Memory B cell (primary cell): ENCODE results near the gene IFIT1B.
"Not testable (repeated sequence)": the region's sequence is repeated elsewhere in the genome, so short reads cannot be mapped to it uniquely, and the experiment has no call there.

ENCODE experiments used
- ATAC-seq: fragments of 150-1000 bp; cut with Tn5 transposase; 2 replicates; pipeline ENCODE4 v1.10.0; 2021; ENCODE audit warnings: low read depth, mild to moderate bottlenecking, moderate library complexity
- DNase-seq, 2 donors: peaks; one replicate each; pipeline ENCODE4 v3.0.0; 2022; ENCODE audit warnings: low spot score in 2 of 2
- H3K27ac Mint-ChIP-seq: one replicate; pipeline ENCODE4 v1.8.0; 2022; ENCODE audit warnings: mild to moderate bottlenecking, moderate library complexity, mixed read lengths
- H3K27me3 Mint-ChIP-seq: one replicate; pipeline ENCODE4 v1.8.0; 2022; ENCODE audit warnings: mixed read lengths
- H3K36me3 Mint-ChIP-seq: one replicate; pipeline ENCODE4 v1.8.0; 2022; ENCODE audit warnings: mild to moderate bottlenecking, mixed read lengths
- H3K4me1 Mint-ChIP-seq: one replicate; pipeline ENCODE4 v1.8.0; 2022; ENCODE audit warnings: mixed read lengths
- H3K4me3 Mint-ChIP-seq: one replicate; pipeline ENCODE4 v1.8.0; 2022; ENCODE audit warnings: mild to moderate bottlenecking, moderate library complexity, mixed read lengths
- H3K9me3 Mint-ChIP-seq: one replicate; pipeline ENCODE4 v1.8.0; 2022; ENCODE audit warnings: mixed read lengths

IFIT1B gene

GRCh38 chr10:89382757-89383156, 4.9 kb downstream of the IFIT1B start:
- Mint-ChIP-seq H3K4me1 (peaks cover 14% of the 10 kb centered on the region), H3K36me3 (no peaks in the 10 kb centered on the region), H3K4me3 (no peak overlapping the region), H3K9me3 (no peaks in the 10 kb centered on the region), H3K27ac (no peak overlapping the region), H3K27me3 (no peaks in the 10 kb centered on the region)
- no peak for ATAC-seq
- DNase-seq: no peak

- H3K9me3 Mint-ChIP-seq: no peaks in the 10 kb centered on the region
- H3K27me3 Mint-ChIP-seq: no peaks in the 10 kb centered on the region
- peak overlapping the region; percentile 28 for H3K4me3 Mint-ChIP-seq
- H3K36me3 Mint-ChIP-seq: no peaks in the 10 kb centered on the region
- peak overlapping the region; percentile 11 for H3K27ac Mint-ChIP-seq
- ATAC-seq (peak; percentile 91), DNase-seq (no peak)
- H3K4me1 Mint-ChIP-seq: peaks cover 14% of the 10 kb centered on the region
Measured at GRCh38 chr10:89384474-89385340, 6.9 kb downstream of the IFIT1B start.

- Mint-ChIP-seq H3K4me3 (no peak overlapping the region), H3K27ac (no peak overlapping the region), H3K9me3 (no peaks in the 10 kb centered on the region), H3K36me3 (no peaks in the 10 kb centered on the region), H3K27me3 (no peaks in the 10 kb centered on the region), H3K4me1 (peaks cover 19% of the 10 kb centered on the region)
- ATAC-seq (no peak), DNase-seq (no peak)
Measured at GRCh38 chr10:89388806-89389205, 10.9 kb downstream of the IFIT1B start.

GRCh38 chr10:89389254-89389653, 11.4 kb downstream of the IFIT1B start:
- no peak for DNase-seq
- Mint-ChIP-seq H3K36me3 (no peaks in the 10 kb centered on the region), H3K27ac (no peak overlapping the region), H3K4me3 (no peak overlapping the region), H3K4me1 (peaks cover 18% of the 10 kb centered on the region), H3K9me3 (no peaks in the 10 kb centered on the region), H3K27me3 (no peaks in the 10 kb centered on the region)
- ATAC-seq: peak; percentile 31

- no peaks in the 10 kb centered on the region for H3K36me3 Mint-ChIP-seq
- H3K9me3 Mint-ChIP-seq: no peaks in the 10 kb centered on the region
- H3K4me3 Mint-ChIP-seq: no peak overlapping the region
- H3K27ac Mint-ChIP-seq: no peak overlapping the region
- no peak for ATAC-seq
- H3K4me1 Mint-ChIP-seq: peaks cover 16% of the 10 kb centered on the region
- no peak for DNase-seq
- no peaks in the 10 kb centered on the region for H3K27me3 Mint-ChIP-seq
Measured at GRCh38 chr10:89390476-89391225, 12.8 kb downstream of the IFIT1B start.

- not testable (repeated sequence) for H3K27me3 Mint-ChIP-seq, H3K9me3 Mint-ChIP-seq, H3K36me3 Mint-ChIP-seq, ATAC-seq, H3K4me3 Mint-ChIP-seq, DNase-seq, H3K27ac Mint-ChIP-seq
- H3K4me1 Mint-ChIP-seq: peaks cover 16% of the 10 kb centered on the region
Measured at GRCh38 chr10:89391226-89391576, 13.3 kb downstream of the IFIT1B start.

DNA sequence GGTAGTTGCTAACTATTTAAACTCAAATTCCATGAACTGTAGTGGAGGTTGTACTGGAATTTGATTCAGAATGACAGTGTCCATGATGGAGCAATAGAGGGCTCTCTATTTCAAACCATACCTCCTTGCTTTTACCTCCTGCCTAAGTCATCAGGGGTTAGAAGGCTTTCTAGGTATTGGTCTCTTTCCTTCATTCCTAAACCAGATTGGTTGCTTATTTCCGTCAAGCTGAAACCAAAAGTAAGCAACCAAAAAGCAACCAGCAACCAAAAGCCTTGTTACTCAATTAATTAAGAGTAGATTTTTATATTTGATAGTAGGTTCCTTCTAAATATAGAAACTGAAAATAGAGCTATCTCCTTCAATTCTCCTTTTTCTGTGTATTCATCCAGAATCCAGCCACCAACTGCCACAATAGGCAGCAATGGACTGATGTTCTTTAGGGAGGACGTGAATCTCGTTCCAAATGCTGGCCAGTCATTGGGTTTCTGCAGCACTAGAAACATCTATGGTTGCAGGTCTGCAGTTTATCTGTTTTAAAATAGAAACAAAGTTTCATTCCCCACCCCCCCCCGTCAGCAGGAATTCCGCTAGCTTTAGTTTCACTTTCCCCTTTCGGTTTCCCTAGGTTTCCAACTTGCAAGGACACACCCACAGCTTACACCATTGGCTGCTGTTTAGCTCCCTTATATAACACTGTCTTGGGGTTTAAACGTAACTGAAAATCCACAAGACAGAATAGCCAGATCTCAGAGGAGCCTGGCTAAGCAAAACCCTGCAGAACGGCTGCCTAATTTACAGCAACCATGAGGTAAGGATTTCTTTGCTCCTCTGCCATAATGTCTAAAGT, 14.3 kb downstream of the IFIT1B start, which contains the start of gene IFIT1:
TSS of gene IFIT1 (plus strand) at position 717 of the 850 bp plus-strand sequence. CDS start at position 807, 90 bp downstream.
- DNase-seq: peak in 1 of 2 donors; percentile 28
- ATAC-seq: peak; percentile 92
- H3K27ac Mint-ChIP-seq: peak within 1 kb of the TSS; percentile 81
- H3K27me3 Mint-ChIP-seq: no peaks in the 10 kb centered on the region
- H3K4me3 Mint-ChIP-seq: peak within 1 kb of the TSS; percentile 92
- no peaks in the 10 kb centered on the region for H3K36me3 Mint-ChIP-seq
- peaks cover 16% of the 10 kb centered on the region for H3K4me1 Mint-ChIP-seq
- no peaks in the 10 kb centered on the region for H3K9me3 Mint-ChIP-seq

GRCh38 chr10:89392974-89393373, 15.1 kb downstream of the IFIT1B start:
- Mint-ChIP-seq H3K36me3 (no peaks in the 10 kb centered on the region), H3K27ac (peak overlapping the region; percentile 81)
- DNase-seq: no peak

GRCh38 chr10:89393898-89394297, 16.0 kb downstream of the IFIT1B start:
- H3K4me1 Mint-ChIP-seq: peaks cover 16% of the 10 kb centered on the region

More at GRCh38 chr10:89392974-89393373, 15.1 kb downstream of the IFIT1B start:
- Mint-ChIP-seq H3K4me3 (peak overlapping the region; percentile 92), H3K27me3 (no peaks in the 10 kb centered on the region), H3K4me1 (peaks cover 16% of the 10 kb centered on the region), H3K9me3 (no peaks in the 10 kb centered on the region)
- no peak for ATAC-seq

DNA sequence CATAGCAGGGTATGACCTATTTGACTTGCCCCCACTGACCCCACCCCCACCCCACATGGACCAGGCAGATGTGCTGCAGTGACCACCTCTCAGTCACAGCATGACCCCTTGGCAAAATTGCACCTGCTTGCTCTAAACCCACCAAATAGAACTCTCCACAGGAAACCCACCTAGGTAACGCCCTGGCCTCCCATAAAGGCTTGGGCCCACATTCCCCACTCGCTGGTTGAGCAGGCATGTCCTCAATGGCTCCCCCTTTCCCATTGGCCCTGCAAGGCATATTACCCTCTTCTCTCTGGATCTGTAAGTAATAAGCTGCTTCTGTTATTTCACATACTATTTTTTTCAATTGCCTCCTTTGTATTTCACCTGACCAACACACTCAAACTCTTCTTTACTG, 17.3 kb downstream of the IFIT1B start:
- Mint-ChIP-seq H3K36me3 (no peaks in the 10 kb centered on the region), H3K4me3 (no peak overlapping the region), H3K27ac (peak overlapping the region; percentile 19), H3K27me3 (no peaks in the 10 kb centered on the region), H3K9me3 (no peaks in the 10 kb centered on the region), H3K4me1 (peaks cover 16% of the 10 kb centered on the region)
- ATAC-seq (no peak), DNase-seq (no peak)

More at GRCh38 chr10:89393898-89394297, 16.0 kb downstream of the IFIT1B start:
- Mint-ChIP-seq H3K4me3 (no peak overlapping the region), H3K36me3 (no peaks in the 10 kb centered on the region), H3K27ac (no peak overlapping the region), H3K9me3 (no peaks in the 10 kb centered on the region), H3K27me3 (no peaks in the 10 kb centered on the region)
- ATAC-seq (no peak), DNase-seq (no peak)

GRCh38 chr10:89398003-89398749, 20.3 kb downstream of the IFIT1B start:
- H3K4me1 Mint-ChIP-seq: peaks cover 13% of the 10 kb centered on the region
- no peak overlapping the region for H3K27ac Mint-ChIP-seq
- DNase-seq: no peak
- no peak for ATAC-seq
- H3K27me3 Mint-ChIP-seq: no peaks in the 10 kb centered on the region
- no peak overlapping the region for H3K4me3 Mint-ChIP-seq
- H3K36me3 Mint-ChIP-seq: peaks cover 10% of the 10 kb centered on the region
- H3K9me3 Mint-ChIP-seq: no peaks in the 10 kb centered on the region

- Mint-ChIP-seq H3K4me1 (peaks cover 10% of the 10 kb centered on the region), H3K4me3 (no peak overlapping the region), H3K27ac (no peak overlapping the region), H3K27me3 (no peaks in the 10 kb centered on the region), H3K9me3 (no peaks in the 10 kb centered on the region), H3K36me3 (peaks cover 10% of the 10 kb centered on the region)
- no peak for DNase-seq
- ATAC-seq: no peak
Measured at GRCh38 chr10:89399956-89400355, 22.1 kb downstream of the IFIT1B start.

GRCh38 chr10:89403043-89403442, 25.2 kb downstream of the IFIT1B start:
- ATAC-seq (no peak), DNase-seq (no peak)
- peaks cover 5% of the 10 kb centered on the region for H3K4me1 Mint-ChIP-seq
- H3K27ac Mint-ChIP-seq: no peak overlapping the region
- H3K36me3 Mint-ChIP-seq: peaks cover 12% of the 10 kb centered on the region
- H3K27me3 Mint-ChIP-seq: no peaks in the 10 kb centered on the region
- H3K4me3 Mint-ChIP-seq: no peak overlapping the region
- H3K9me3 Mint-ChIP-seq: no peaks in the 10 kb centered on the region
